ENCODE data around the gene PLAAT3.
A peak's percentile ranks its signal among the peaks of the same experiment; 100 is the strongest.
"Not testable (repeated sequence)": the region's sequence is repeated elsewhere in the genome, so short reads cannot be mapped to it uniquely, and the experiment has no call there.

PLAAT3 gene

GRCh38 chr11:63557570-63557969 is 56.7 kb downstream of the PLAAT3 start:
- DNase-seq (ENCODE audit: insufficient read length, low spot score) (no peak), FAIRE-seq (no peak)
- TF ChIP-seq POLR2A (IDR thresholded peaks at IDR 0.05; ENCODE audit: low read depth, low read length) (no peak), POU2F2 (IDR thresholded peaks at IDR 0.05; ENCODE audit: low read depth, low read length) (no peak), POLR2AphosphoS5 (IDR thresholded peaks at IDR 0.05; ENCODE audit: low read depth, low read length) (no peak), TAF1 (IDR thresholded peaks at IDR 0.05; ENCODE audit: low read depth, low read length) (no peak), SPI1 (IDR thresholded peaks at IDR 0.05; ENCODE audit: low read depth, low read length) (no peak)

GRCh38 chr11:63556404-63557013 is 57.7 kb downstream of the PLAAT3 start:
- TF ChIP-seq SPI1 (IDR thresholded peaks at IDR 0.05; ENCODE audit: low read depth, low read length) (no peak), POLR2A (IDR thresholded peaks at IDR 0.05; ENCODE audit: low read depth, low read length) (no peak), TAF1 (IDR thresholded peaks at IDR 0.05; ENCODE audit: low read depth, low read length) (no peak), POU2F2 (IDR thresholded peaks at IDR 0.05; ENCODE audit: low read depth, low read length) (no peak), PAX5 (IDR thresholded peaks at IDR 0.05; ENCODE audit: insufficient read depth, low read length, severe bottlenecking) (no peak), POLR2AphosphoS5 (IDR thresholded peaks at IDR 0.05; ENCODE audit: low read depth, low read length) (no peak)
- FAIRE-seq (no peak), DNase-seq (ENCODE audit: insufficient read length, low spot score) (no peak)

GRCh38 chr11:63554877-63555223 is 59.4 kb downstream of the PLAAT3 start:
- FAIRE-seq (no peak), DNase-seq (ENCODE audit: insufficient read length, low spot score) (no peak)
- TF ChIP-seq SPI1 (IDR thresholded peaks at IDR 0.05; ENCODE audit: low read depth, low read length) (no peak), TAF1 (IDR thresholded peaks at IDR 0.05; ENCODE audit: low read depth, low read length) (no peak), POLR2A (IDR thresholded peaks at IDR 0.05; ENCODE audit: low read depth, low read length) (no peak), POLR2AphosphoS5 (IDR thresholded peaks at IDR 0.05; ENCODE audit: low read depth, low read length) (no peak), PAX5 (IDR thresholded peaks at IDR 0.05; ENCODE audit: insufficient read depth, low read length, severe bottlenecking) (no peak)

GRCh38 chr11:63553759-63554158 is 60.5 kb downstream of the PLAAT3 start:
- FAIRE-seq (peak; percentile 85), DNase-seq (ENCODE audit: insufficient read length, low spot score) (peak; percentile 56)
- 0 out of 2 replicates have a peak, but pooled peaks have one; percentile 21 for TF ChIP-seq SPI1 (IDR thresholded peaks at IDR 0.05; ENCODE audit: low read depth, low read length)
- no peak for TF ChIP-seq POLR2AphosphoS5 (IDR thresholded peaks at IDR 0.05; ENCODE audit: low read depth, low read length)
- TF ChIP-seq TAF1 (IDR thresholded peaks at IDR 0.05; ENCODE audit: low read depth, low read length), result peak; percentile 46; the same call in 1 of the 2 replicates
- TF ChIP-seq POLR2A (IDR thresholded peaks at IDR 0.05; ENCODE audit: low read depth, low read length), result peak; percentile 47; the same call in 1 of the 2 replicates
- TF ChIP-seq POU2F2 (IDR thresholded peaks at IDR 0.05; ENCODE audit: low read depth, low read length), result 0 out of 2 replicates have a peak, but pooled peaks have one; percentile 13
- no peak for TF ChIP-seq PAX5 (IDR thresholded peaks at IDR 0.05; ENCODE audit: insufficient read depth, low read length, severe bottlenecking)

GRCh38 chr11:63552921-63553320 is 61.3 kb downstream of the PLAAT3 start:
- FAIRE-seq (no peak), DNase-seq (ENCODE audit: insufficient read length, low spot score) (no peak)
- TF ChIP-seq TAF1 (IDR thresholded peaks at IDR 0.05; ENCODE audit: low read depth, low read length), result no peak
- TF ChIP-seq SPI1 (IDR thresholded peaks at IDR 0.05; ENCODE audit: low read depth, low read length), result no peak
- no peak for TF ChIP-seq PAX5 (IDR thresholded peaks at IDR 0.05; ENCODE audit: insufficient read depth, low read length, severe bottlenecking)
- TF ChIP-seq POLR2A (IDR thresholded peaks at IDR 0.05; ENCODE audit: low read depth, low read length), result no peak
- no peak for TF ChIP-seq POU2F2 (IDR thresholded peaks at IDR 0.05; ENCODE audit: low read depth, low read length)
- no peak for TF ChIP-seq POLR2AphosphoS5 (IDR thresholded peaks at IDR 0.05; ENCODE audit: low read depth, low read length)

GRCh38 chr11:63551889-63552266 is 62.4 kb downstream of the PLAAT3 start:
- no peak for FAIRE-seq
- TF ChIP-seq POLR2A (IDR thresholded peaks at IDR 0.05; ENCODE audit: low read depth, low read length), result no peak
- no peak for TF ChIP-seq TAF1 (IDR thresholded peaks at IDR 0.05; ENCODE audit: low read depth, low read length)
- TF ChIP-seq SPI1 (IDR thresholded peaks at IDR 0.05; ENCODE audit: low read depth, low read length), result no peak
- TF ChIP-seq POU2F2 (IDR thresholded peaks at IDR 0.05; ENCODE audit: low read depth, low read length), result no peak
- no peak for TF ChIP-seq PAX5 (IDR thresholded peaks at IDR 0.05; ENCODE audit: insufficient read depth, low read length, severe bottlenecking)
- no peak for DNase-seq (ENCODE audit: insufficient read length, low spot score)

GRCh38 chr11:63551091-63551888 is 62.9 kb downstream of the PLAAT3 start:
- DNase-seq (ENCODE audit: insufficient read length, low spot score), result no peak
- TF ChIP-seq POLR2A (IDR thresholded peaks at IDR 0.05; ENCODE audit: low read depth, low read length), result no peak
- no peak for TF ChIP-seq POLR2AphosphoS5 (IDR thresholded peaks at IDR 0.05; ENCODE audit: low read depth, low read length)
- no peak for TF ChIP-seq POU2F2 (IDR thresholded peaks at IDR 0.05; ENCODE audit: low read depth, low read length)
- no peak for TF ChIP-seq TAF1 (IDR thresholded peaks at IDR 0.05; ENCODE audit: low read depth, low read length)
- no peak for TF ChIP-seq PAX5 (IDR thresholded peaks at IDR 0.05; ENCODE audit: insufficient read depth, low read length, severe bottlenecking)
- no peak for TF ChIP-seq SPI1 (IDR thresholded peaks at IDR 0.05; ENCODE audit: low read depth, low read length)
- no peak for FAIRE-seq

DNA sequence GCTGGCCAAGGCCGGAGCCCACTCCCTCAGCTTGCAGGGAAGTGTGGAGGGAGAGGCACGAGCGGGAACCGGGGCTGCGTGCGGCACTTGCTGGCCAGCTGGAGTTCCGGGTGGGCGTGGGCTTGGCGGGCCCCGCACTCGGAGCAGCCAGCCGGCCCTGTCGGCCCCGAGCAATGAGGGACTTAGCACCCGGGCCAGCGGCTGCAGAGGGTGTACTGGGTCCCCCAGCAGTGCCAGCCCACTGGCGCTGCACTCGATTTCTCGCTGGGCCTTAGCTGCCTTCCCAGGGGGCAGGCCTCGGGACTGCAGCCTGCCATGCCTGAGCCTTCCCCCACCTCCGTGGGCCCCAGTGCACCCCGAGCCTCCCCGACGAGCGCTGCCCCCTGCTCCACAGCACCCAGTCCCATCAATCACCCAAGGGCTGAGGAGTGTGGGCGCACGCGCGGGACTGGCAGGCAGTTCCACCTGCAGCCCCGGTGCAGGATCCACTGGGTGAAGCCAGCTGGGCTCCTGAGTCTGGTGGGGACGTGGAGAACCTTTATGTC is 64.0 kb downstream of the PLAAT3 start:
- not testable (repeated sequence) for DNase-seq (ENCODE audit: insufficient read length, low spot score); FAIRE-seq

DNA sequence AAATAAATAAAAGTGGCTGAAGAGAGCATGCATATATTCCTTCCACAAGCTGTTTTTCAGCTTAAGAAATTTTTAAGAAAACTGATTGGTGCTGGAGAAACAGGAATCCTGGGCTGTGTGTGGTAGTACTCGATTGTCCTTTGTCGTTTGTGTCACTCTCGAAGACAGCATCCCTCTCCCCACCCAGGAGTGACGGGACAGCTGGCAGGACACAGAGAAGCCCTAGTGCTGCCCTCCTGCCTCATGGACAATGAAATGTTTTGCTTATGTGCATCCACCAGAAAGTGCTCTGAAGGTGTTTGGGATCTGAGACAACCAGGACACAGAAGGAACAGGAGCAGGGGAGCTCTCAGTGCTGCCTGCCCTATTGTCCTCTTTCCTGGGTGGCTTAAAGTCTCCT is 64.8 kb downstream of the PLAAT3 start:
- TF ChIP-seq POLR2AphosphoS5 (IDR thresholded peaks at IDR 0.05; ENCODE audit: low read depth, low read length) (no peak), POU2F2 (IDR thresholded peaks at IDR 0.05; ENCODE audit: low read depth, low read length) (no peak), SPI1 (IDR thresholded peaks at IDR 0.05; ENCODE audit: low read depth, low read length) (no peak), POLR2A (IDR thresholded peaks at IDR 0.05; ENCODE audit: low read depth, low read length) (no peak), PAX5 (IDR thresholded peaks at IDR 0.05; ENCODE audit: insufficient read depth, low read length, severe bottlenecking) (no peak), TAF1 (IDR thresholded peaks at IDR 0.05; ENCODE audit: low read depth, low read length) (no peak)
- FAIRE-seq, result no peak

More for the DNA sequence above, 64.8 kb downstream of the PLAAT3 start:
- no peak for DNase-seq (ENCODE audit: insufficient read length, low spot score)

Measured in GM12891 (cell line).